ENCODE results near the gene PDE10A.

PDE10A gene

GRCh38 chr6:165487347-165487746, 175.7 kb downstream of the PDE10A start:
- Histone ChIP-seq H3K79me1 (replicated peaks; ENCODE audit: low read length, poor library complexity, severe bottlenecking) (peaks cover 21% of the 10 kb centered on the region), H3K18ac (ENCODE audit: low read depth in 1 of 2, low read length in 2 of 2) (no peak overlapping the region), H2BK120ac (ENCODE audit: low read depth, low read length) (no peak overlapping the region), H3K27me3 (ENCODE audit: control insufficient read depth in 1 of 2, insufficient read depth in 1 of 2, low read length in 2 of 2) (no peaks in the 10 kb centered on the region), H2BK5ac (ENCODE audit: low read depth, low read length, poor library complexity, severe bottlenecking) (no peak overlapping the region), H3K4ac (ENCODE audit: low read depth in 1 of 2, low read length in 2 of 2) (no peak overlapping the region), H3K4me3 (ENCODE audit: insufficient read depth in 1 of 2, low read depth in 1 of 2, low read length in 2 of 2) (no peak overlapping the region), H2BK12ac (ENCODE audit: low read length in 2 of 2) (no peak overlapping the region), H3K23ac (ENCODE audit: low read length in 2 of 2) (no peak overlapping the region), H2AK5ac (ENCODE audit: low read length, severe bottlenecking) (no peak overlapping the region), H4K91ac (ENCODE audit: low read length) (no peak overlapping the region), H3K9me3 (ENCODE audit: control insufficient read depth, low read length) (no peaks in the 10 kb centered on the region), H3K14ac (ENCODE audit: low read length in 2 of 2) (no peak overlapping the region), H2AFZ (ENCODE audit: low read depth, low read length) (no peak overlapping the region), H2BK15ac (ENCODE audit: low read depth, poor library complexity, severe bottlenecking) (no peak overlapping the region), H3K27ac (ENCODE audit: low read length, poor library complexity, severe bottlenecking) (no peak overlapping the region), H3K4me2 (ENCODE audit: low read length, poor library complexity, severe bottlenecking) (no peak overlapping the region), H4K8ac (ENCODE audit: low read length) (no peak overlapping the region), H3K4me1 (ENCODE audit: control insufficient read depth, insufficient read depth, low read depth, low read length) (peaks cover 4% of the 10 kb centered on the region), H3K9ac (ENCODE audit: low read length) (no peak overlapping the region), H3K36me3 (ENCODE audit: control insufficient read depth in 1 of 2, insufficient read depth in 2 of 2, low read depth in 1 of 2, low read length in 2 of 2) (no peaks in the 10 kb centered on the region)
- DNase-seq: no peak
- WGBS: 91% methylated on average over 2 of the region's 4 CpGs

- Histone ChIP-seq H3K9me3 (ENCODE audit: control insufficient read depth, low read length) (no peaks in the 10 kb centered on the region), H3K4me1 (ENCODE audit: control insufficient read depth, insufficient read depth, low read depth, low read length) (peaks cover 4% of the 10 kb centered on the region)
- 86% methylated on average over 19 of the region's 22 CpGs for WGBS
Measured at GRCh38 chr6:165486183-165487137, 176.6 kb downstream of the PDE10A start.

GRCh38 chr6:165484178-165484889, 178.7 kb downstream of the PDE10A start:
- WGBS: 91% methylated on average over 13 of the region's 13 CpGs
- H3K4ac ChIP-seq (ENCODE audit: low read depth in 1 of 2, low read length in 2 of 2): no peak overlapping the region

More at GRCh38 chr6:165486183-165487137, 176.6 kb downstream of the PDE10A start:
- Histone ChIP-seq H4K91ac (ENCODE audit: low read length) (no peak overlapping the region), H3K4me3 (ENCODE audit: insufficient read depth in 1 of 2, low read depth in 1 of 2, low read length in 2 of 2) (no peak overlapping the region), H3K79me1 (replicated peaks; ENCODE audit: low read length, poor library complexity, severe bottlenecking) (peaks cover 23% of the 10 kb centered on the region), H2AK5ac (ENCODE audit: low read length, severe bottlenecking) (no peak overlapping the region), H3K23ac (ENCODE audit: low read length in 2 of 2) (no peak overlapping the region), H3K14ac (ENCODE audit: low read length in 2 of 2) (no peak overlapping the region), H3K27ac (ENCODE audit: low read length, poor library complexity, severe bottlenecking) (no peak overlapping the region), H3K9ac (ENCODE audit: low read length) (no peak overlapping the region), H2AFZ (ENCODE audit: low read depth, low read length) (no peak overlapping the region), H3K27me3 (ENCODE audit: control insufficient read depth in 1 of 2, insufficient read depth in 1 of 2, low read length in 2 of 2) (no peaks in the 10 kb centered on the region), H2BK5ac (ENCODE audit: low read depth, low read length, poor library complexity, severe bottlenecking) (no peak overlapping the region), H3K36me3 (ENCODE audit: control insufficient read depth in 1 of 2, insufficient read depth in 2 of 2, low read depth in 1 of 2, low read length in 2 of 2) (peaks cover 0 to 2% of the 10 kb centered on the region in 2 experiments), H2BK12ac (ENCODE audit: low read length in 2 of 2) (no peak overlapping the region), H3K4me2 (ENCODE audit: low read length, poor library complexity, severe bottlenecking) (no peak overlapping the region), H3K18ac (ENCODE audit: low read depth in 1 of 2, low read length in 2 of 2) (no peak overlapping the region), H3K4ac (ENCODE audit: low read depth in 1 of 2, low read length in 2 of 2) (no peak overlapping the region), H2BK120ac (ENCODE audit: low read depth, low read length) (no peak overlapping the region), H2BK15ac (ENCODE audit: low read depth, poor library complexity, severe bottlenecking) (no peak overlapping the region), H4K8ac (ENCODE audit: low read length) (no peak overlapping the region)
- no peak for DNase-seq

GRCh38 chr6:165481921-165482320, 181.1 kb downstream of the PDE10A start:
- Histone ChIP-seq H2BK12ac (ENCODE audit: low read length in 2 of 2) (no peak overlapping the region), H2BK15ac (ENCODE audit: low read depth, poor library complexity, severe bottlenecking) (no peak overlapping the region), H3K4me3 (ENCODE audit: insufficient read depth in 1 of 2, low read depth in 1 of 2, low read length in 2 of 2) (no peak overlapping the region), H3K79me1 (replicated peaks; ENCODE audit: low read length, poor library complexity, severe bottlenecking) (peaks cover 30% of the 10 kb centered on the region), H4K8ac (ENCODE audit: low read length) (no peak overlapping the region), H4K91ac (ENCODE audit: low read length) (no peak overlapping the region), H2AK5ac (ENCODE audit: low read length, severe bottlenecking) (no peak overlapping the region), H3K9me3 (ENCODE audit: control insufficient read depth, low read length) (no peaks in the 10 kb centered on the region), H2AFZ (ENCODE audit: low read depth, low read length) (no peak overlapping the region), H3K36me3 (ENCODE audit: control insufficient read depth in 1 of 2, insufficient read depth in 2 of 2, low read depth in 1 of 2, low read length in 2 of 2) (peaks cover 0 to 2% of the 10 kb centered on the region in 2 experiments), H2BK5ac (ENCODE audit: low read depth, low read length, poor library complexity, severe bottlenecking) (no peak overlapping the region), H3K14ac (ENCODE audit: low read length in 2 of 2) (no peak overlapping the region), H3K4me2 (ENCODE audit: low read length, poor library complexity, severe bottlenecking) (no peak overlapping the region), H3K27ac (ENCODE audit: low read length, poor library complexity, severe bottlenecking) (no peak overlapping the region), H3K9ac (ENCODE audit: low read length) (no peak overlapping the region), H3K23ac (ENCODE audit: low read length in 2 of 2) (no peak overlapping the region), H3K27me3 (ENCODE audit: control insufficient read depth in 1 of 2, insufficient read depth in 1 of 2, low read length in 2 of 2) (no peaks in the 10 kb centered on the region), H3K4ac (ENCODE audit: low read depth in 1 of 2, low read length in 2 of 2) (no peak overlapping the region), H2BK120ac (ENCODE audit: low read depth, low read length) (no peak overlapping the region), H3K18ac (ENCODE audit: low read depth in 1 of 2, low read length in 2 of 2) (no peak overlapping the region), H3K4me1 (ENCODE audit: control insufficient read depth, insufficient read depth, low read depth, low read length) (peaks cover 4% of the 10 kb centered on the region)
- no peak for DNase-seq
- WGBS: 96% methylated on average over 4 of the region's 4 CpGs

More at GRCh38 chr6:165484178-165484889, 178.7 kb downstream of the PDE10A start:
- no peak overlapping the region for H3K18ac ChIP-seq (ENCODE audit: low read depth in 1 of 2, low read length in 2 of 2)
- H3K4me1 ChIP-seq (ENCODE audit: control insufficient read depth, insufficient read depth, low read depth, low read length): peaks cover 4% of the 10 kb centered on the region
- H3K27ac ChIP-seq (ENCODE audit: low read length, poor library complexity, severe bottlenecking): no peak overlapping the region
- no peak overlapping the region for H4K8ac ChIP-seq (ENCODE audit: low read length)
- DNase-seq: no peak
- no peak overlapping the region for H2AFZ ChIP-seq (ENCODE audit: low read depth, low read length)
- H3K36me3 ChIP-seq (ENCODE audit: control insufficient read depth in 1 of 2, insufficient read depth in 2 of 2, low read depth in 1 of 2, low read length in 2 of 2): peaks cover 0 to 2% of the 10 kb centered on the region in 2 experiments
- H2BK12ac ChIP-seq (ENCODE audit: low read length in 2 of 2): no peak overlapping the region
- H4K91ac ChIP-seq (ENCODE audit: low read length): no peak overlapping the region
- no peak overlapping the region for H3K14ac ChIP-seq (ENCODE audit: low read length in 2 of 2)
- H2AK5ac ChIP-seq (ENCODE audit: low read length, severe bottlenecking): no peak overlapping the region
- no peak overlapping the region for H2BK5ac ChIP-seq (ENCODE audit: low read depth, low read length, poor library complexity, severe bottlenecking)
- no peak overlapping the region for H3K4me2 ChIP-seq (ENCODE audit: low read length, poor library complexity, severe bottlenecking)
- H3K23ac ChIP-seq (ENCODE audit: low read length in 2 of 2): no peak overlapping the region
- no peaks in the 10 kb centered on the region for H3K9me3 ChIP-seq (ENCODE audit: control insufficient read depth, low read length)
- H2BK120ac ChIP-seq (ENCODE audit: low read depth, low read length): no peak overlapping the region
- H3K9ac ChIP-seq (ENCODE audit: low read length): no peak overlapping the region
- H2BK15ac ChIP-seq (ENCODE audit: low read depth, poor library complexity, severe bottlenecking): no peak overlapping the region
- H3K27me3 ChIP-seq (ENCODE audit: control insufficient read depth in 1 of 2, insufficient read depth in 1 of 2, low read length in 2 of 2): no peaks in the 10 kb centered on the region
- H3K79me1 ChIP-seq (replicated peaks; ENCODE audit: low read length, poor library complexity, severe bottlenecking): peaks cover 26% of the 10 kb centered on the region
- H3K4me3 ChIP-seq (ENCODE audit: insufficient read depth in 1 of 2, low read depth in 1 of 2, low read length in 2 of 2): no peak overlapping the region
